DMS 273 treated with DMSO at 0.1 percent for 48 hours (cell line): Measurements from ENCODE around the gene LDLRAD2.
A peak's percentile ranks its signal among the peaks of the same experiment; 100 is the strongest.
"Not testable (repeated sequence)": the region's sequence is repeated elsewhere in the genome, so short reads cannot be mapped to it uniquely, and the experiment has no call there.

Source experiments
- DNase-seq: peaks from one replicate; lab custom pipeline; 2025; lab: John Stamatoyannopoulos, UW

LDLRAD2 gene

GRCh38 chr1:21811875-21812305 is at the start of gene LDLRAD2:
LDLRAD2 (plus strand) TSS chr1:21812265; CDS start chr1:21812452, 187 bp downstream.
- DNase-seq: no peak

GRCh38 chr1:21763236-21763635 is 48.8 kb upstream of the LDLRAD2 start:
- DNase-seq: no peak

GRCh38 chr1:21763694-21764419 is 48.2 kb upstream of the LDLRAD2 start:
- no peak for DNase-seq

- peak; percentile 6 for DNase-seq
These were observed 47.2 kb upstream of the LDLRAD2 start for GRCh38 chr1:21764615-21765423.

- DNase-seq: no peak
These were observed 45.9 kb upstream of the LDLRAD2 start for GRCh38 chr1:21766210-21766609.

GRCh38 chr1:21767106-21767505 is 45.0 kb upstream of the LDLRAD2 start:
- DNase-seq: not testable (repeated sequence)

- DNase-seq: no peak
These were observed 41.9 kb upstream of the LDLRAD2 start for GRCh38 chr1:21770201-21770600.

GRCh38 chr1:21770602-21771001 is 41.5 kb upstream of the LDLRAD2 start:
- not testable (repeated sequence) for DNase-seq

GRCh38 chr1:21771672-21772071 is 40.4 kb upstream of the LDLRAD2 start:
- not testable (repeated sequence) for DNase-seq

GRCh38 chr1:21773585-21773984 is 38.5 kb upstream of the LDLRAD2 start:
- DNase-seq: no peak

- no peak for DNase-seq
These were observed 37.1 kb upstream of the LDLRAD2 start for GRCh38 chr1:21774835-21775549.

GRCh38 chr1:21775550-21775914 is 36.5 kb upstream of the LDLRAD2 start:
- no peak for DNase-seq

GRCh38 chr1:21775985-21776562 is 36.0 kb upstream of the LDLRAD2 start:
- DNase-seq: no peak

- not testable (repeated sequence) for DNase-seq
These were observed 35.1 kb upstream of the LDLRAD2 start for GRCh38 chr1:21776925-21777324.

- DNase-seq: no peak
These were observed 33.7 kb upstream of the LDLRAD2 start for GRCh38 chr1:21778405-21778727.

GRCh38 chr1:21779613-21780521 is 32.2 kb upstream of the LDLRAD2 start:
- no peak for DNase-seq

- no peak for DNase-seq
These were observed 30.2 kb upstream of the LDLRAD2 start for GRCh38 chr1:21781815-21782348.

GRCh38 chr1:21782349-21782867 is 29.7 kb upstream of the LDLRAD2 start:
- peak; percentile 26 for DNase-seq

- peak; percentile 82 for DNase-seq
These were observed 29.0 kb upstream of the LDLRAD2 start, which contains the start of gene USP48 for GRCh38 chr1:21782868-21783678. USP48 (minus strand) TSS chr1:21783149; CDS start chr1:21782957, 192 bp downstream.
